Fibroblast of lung (primary cell): ENCODE data around the gene MIOX. TPM values are rescaled to one million over a fixed set of nuclear protein-coding genes. Genes with fewer than 3 reads are reported as not detected.

Source experiments
- DNase-seq, 2 donors: peaks; one replicate each; pipeline versions ENCODE4 v3.0.0 to v3.0.0-alpha.2; 2010; ENCODE audit warnings: low read depth in 2 of 2
- H2AFZ ChIP-seq: 2 replicates; pipeline ENCODE4 v1.5.1; 2012; ENCODE audit warnings: low read length, control low read depth, inconsistent platforms
- H3K27ac ChIP-seq: 2 replicates; pipeline ENCODE4 v1.5.1; 2011; ENCODE audit warnings: low read length, control low read depth; ENCODE audit not compliant: insufficient read depth
- H3K27me3 ChIP-seq: 2 replicates; pipeline ENCODE4 v1.5.1; 2011; ENCODE audit warnings: mild to moderate bottlenecking, low read length; ENCODE audit not compliant: control insufficient read depth, insufficient read depth
- H3K36me3 ChIP-seq: 2 replicates; pipeline ENCODE4 v1.5.1; 2011; ENCODE audit warnings: low read length; ENCODE audit not compliant: control insufficient read depth, insufficient read depth
- H3K4me1 ChIP-seq: 2 replicates; pipeline ENCODE4 v1.5.1; 2011; ENCODE audit warnings: low read length; ENCODE audit not compliant: control insufficient read depth, insufficient read depth; ENCODE audit errors: extremely low read depth
- H3K4me2 ChIP-seq: 2 replicates; pipeline ENCODE4 v1.5.1; 2011; ENCODE audit warnings: low read length, control low read depth; ENCODE audit not compliant: insufficient read depth; ENCODE audit errors: extremely low read depth
- H3K4me3 ChIP-seq, 4 experiments: fragments of 200-600 bp in 1 of 4; sonication (generic) in 1 of 4; replicated peaks in 1 of 4; 2 replicates each; pipeline ENCODE4 v1.5.1; 2011 to 2016; ENCODE audit warnings: low read length in 4 of 4, low read depth in 3 of 4, mild to moderate bottlenecking in 3 of 4, control low read depth in 2 of 4, inconsistent platforms in 1 of 4, mixed read lengths in 1 of 4; ENCODE audit not compliant: insufficient read depth in 1 of 4; ENCODE audit errors: control extremely low read depth in 1 of 4
- H3K79me2 ChIP-seq: 2 replicates; pipeline ENCODE4 v1.5.1; 2012; ENCODE audit warnings: mild to moderate bottlenecking, low read length, inconsistent platforms; ENCODE audit not compliant: control insufficient read depth, insufficient read depth
- H3K9ac ChIP-seq: 2 replicates; pipeline ENCODE4 v1.5.1; 2011; ENCODE audit warnings: mild to moderate bottlenecking, low read length, control low read depth; ENCODE audit not compliant: insufficient read depth
- H3K9me3 ChIP-seq: 2 replicates; pipeline ENCODE4 v1.5.1; 2012; ENCODE audit warnings: low read depth, low read length; ENCODE audit not compliant: control insufficient read depth, insufficient read depth
- H4K20me1 ChIP-seq: 2 replicates; pipeline ENCODE4 v1.5.1; 2011; ENCODE audit warnings: low read length; ENCODE audit not compliant: control insufficient read depth, insufficient read depth; ENCODE audit errors: extremely low read depth
- CTCF ChIP-seq, 2 donors: IDR thresholded peaks in 1 of 2; conservative IDR thresholded peaks in 1 of 2; 1 replicate in 1 of 2; 2 replicates in 1 of 2; pipeline ENCODE4 v1.5.1; 2011 to 2012; ENCODE audit warnings: low read length in 2 of 2, control low read depth in 1 of 2, inconsistent platforms in 1 of 2, low read depth in 1 of 2, mild to moderate bottlenecking in 1 of 2
- EZH2 ChIP-seq: IDR thresholded peaks from 2 replicates; pipeline ENCODE4 v1.5.1; 2012; ENCODE audit warnings: low read length, control low read depth, mild to moderate bottlenecking; ENCODE audit errors: missing control alignments
- polyA plus RNA-seq, 2 donors: library from polyadenylated mRNA; depleted of rRNA in 1 of 2; stranded (reverse) in 1 of 2; unstranded in 1 of 2; fragments of >200 nt; gene quantifications; 2 replicates each; pipeline ENCODE4 v1.2.1, GENCODE V29; 2011 to 2012; ENCODE audit warnings: missing spikeins in 1 of 2
- total RNA-seq: library from RNA; depleted of rRNA; stranded (reverse); fragments of >200 nt; gene quantifications from 2 replicates; pipeline ENCODE4 v1.2.1, GENCODE V29; 2014

Gene MIOX
- total and polyA plus RNA-seq, 2 donors (not counting 1 experiment from before 2014, with no cell fraction given) = 0.06 to 0.17 TPM

- no peak for TF ChIP-seq CTCF (conservative IDR thresholded peaks at IDR 0.05 in 1 of 2, IDR thresholded peaks at IDR 0.05 in 1 of 2; ENCODE audit: low read depth in 1 of 2, low read length in 2 of 2)
- TF ChIP-seq EZH2 = peak; percentile 86
- H3K4me2 ChIP-seq = peak overlapping the region; percentile 25
- H3K36me3 ChIP-seq = no peaks in the 10 kb centered on the region
- no peak overlapping the region for H2AFZ ChIP-seq
- no peak overlapping the region for H3K9ac ChIP-seq
- H3K79me2 ChIP-seq = no peaks in the 10 kb centered on the region
- peak overlapping the region in 3 of 4 experiments; percentile 17 to 70 (median 60) for H3K4me3 ChIP-seq
- DNase-seq = no peak
- no peaks in the 10 kb centered on the region for H4K20me1 ChIP-seq
- no peak overlapping the region for H3K27ac ChIP-seq
- H3K9me3 ChIP-seq = no peaks in the 10 kb centered on the region
- no peaks in the 10 kb centered on the region for H3K4me1 ChIP-seq
- H3K27me3 ChIP-seq = peaks cover 32% of the 10 kb centered on the region
These were observed 4.3 kb upstream of the MIOX start for GRCh38 chr22:50482107-50483074.

GRCh38 chr22:50483106-50483505 is 3.6 kb upstream of the MIOX start:
- H3K27me3 ChIP-seq = peaks cover 32% of the 10 kb centered on the region
- no peaks in the 10 kb centered on the region for H3K79me2 ChIP-seq
- H4K20me1 ChIP-seq = no peaks in the 10 kb centered on the region
- no peak overlapping the region for H3K4me2 ChIP-seq
- TF ChIP-seq EZH2 (no peak), CTCF (conservative IDR thresholded peaks at IDR 0.05 in 1 of 2, IDR thresholded peaks at IDR 0.05 in 1 of 2; ENCODE audit: low read depth in 1 of 2, low read length in 2 of 2) (no peak)
- DNase-seq = no peak
- no peak overlapping the region for H3K27ac ChIP-seq
- no peaks in the 10 kb centered on the region for H3K36me3 ChIP-seq
- H3K4me3 ChIP-seq = peak overlapping the region in 1 of 4 experiments; percentile 27
- no peak overlapping the region for H2AFZ ChIP-seq
- H3K9ac ChIP-seq = no peak overlapping the region
- no peaks in the 10 kb centered on the region for H3K4me1 ChIP-seq
- H3K9me3 ChIP-seq = no peaks in the 10 kb centered on the region

GRCh38 chr22:50483556-50483955 is 3.1 kb upstream of the MIOX start:
- Histone ChIP-seq H2AFZ (no peak overlapping the region), H3K27me3 (peaks cover 32% of the 10 kb centered on the region), H3K9me3 (no peaks in the 10 kb centered on the region), H4K20me1 (no peaks in the 10 kb centered on the region), H3K4me2 (no peak overlapping the region), H3K79me2 (no peaks in the 10 kb centered on the region), H3K36me3 (no peaks in the 10 kb centered on the region), H3K4me3 (no peak overlapping the region), H3K9ac (no peak overlapping the region), H3K4me1 (no peaks in the 10 kb centered on the region), H3K27ac (no peak overlapping the region)
- no peak for TF ChIP-seq CTCF (conservative IDR thresholded peaks at IDR 0.05 in 1 of 2, IDR thresholded peaks at IDR 0.05 in 1 of 2; ENCODE audit: low read depth in 1 of 2, low read length in 2 of 2)
- no peak for TF ChIP-seq EZH2
- DNase-seq = no peak
